Coronary artery (tissue), 2 donors: ENCODE measurements around the gene HBD.
"Not testable (repeated sequence)": the region's sequence is repeated elsewhere in the genome, so short reads cannot be mapped to it uniquely, and the experiment has no call there.

Experiments used
- DNase-seq: peaks from one replicate; pipeline ENCODE4 v3.0.0-alpha.2; 2017; ENCODE audit warnings: low spot score
- H3K27ac ChIP-seq, 2 donors: fragments of 200-600 bp; sonication (generic); one replicate each; pipeline ENCODE4 v1.5.1; 2016 to 2019
- H3K4me3 ChIP-seq: fragments of 200-600 bp; sonication (generic); 2 replicates; pipeline ENCODE4 v1.5.1; 2016; ENCODE audit warnings: mild to moderate bottlenecking, moderate library complexity
- TF ChIP-seq, protein P1 (sequence below): fragments of 200-600 bp; sonication (generic); IDR thresholded peaks from one replicate; pipeline ENCODE4 v1.5.1; 2019; ENCODE audit warnings: antibody characterized with exemption

The HBD gene

DNA sequence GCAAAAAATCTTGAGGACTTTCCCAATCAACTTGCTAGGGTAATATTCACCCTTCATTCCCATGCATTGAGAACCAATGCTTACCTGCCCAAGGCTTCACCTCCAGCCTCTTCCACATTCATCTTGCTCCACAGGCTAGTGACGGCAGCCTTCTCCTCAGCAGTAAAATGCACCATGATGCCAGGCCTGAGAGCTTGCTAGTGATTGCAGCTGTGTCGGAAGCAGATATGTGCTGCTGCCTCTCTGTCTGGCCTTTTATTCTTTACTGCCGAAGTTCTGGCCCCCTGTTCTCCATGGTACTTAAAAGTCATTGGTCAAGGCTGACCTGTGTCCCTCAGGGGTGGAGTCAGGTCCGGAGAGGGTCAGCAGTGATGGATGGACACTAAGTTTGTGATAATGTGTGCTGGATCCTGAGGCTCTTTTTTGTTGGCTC lies 35.4 kb upstream of the HBD start, which contains the start of gene HBE1:
HBE1 (minus strand) TSS at position 231 of the 433 bp plus-strand sequence; CDS start at position 176, 55 bp downstream.
- DNase-seq, result no peak
- TF ChIP-seq, protein P1, sequence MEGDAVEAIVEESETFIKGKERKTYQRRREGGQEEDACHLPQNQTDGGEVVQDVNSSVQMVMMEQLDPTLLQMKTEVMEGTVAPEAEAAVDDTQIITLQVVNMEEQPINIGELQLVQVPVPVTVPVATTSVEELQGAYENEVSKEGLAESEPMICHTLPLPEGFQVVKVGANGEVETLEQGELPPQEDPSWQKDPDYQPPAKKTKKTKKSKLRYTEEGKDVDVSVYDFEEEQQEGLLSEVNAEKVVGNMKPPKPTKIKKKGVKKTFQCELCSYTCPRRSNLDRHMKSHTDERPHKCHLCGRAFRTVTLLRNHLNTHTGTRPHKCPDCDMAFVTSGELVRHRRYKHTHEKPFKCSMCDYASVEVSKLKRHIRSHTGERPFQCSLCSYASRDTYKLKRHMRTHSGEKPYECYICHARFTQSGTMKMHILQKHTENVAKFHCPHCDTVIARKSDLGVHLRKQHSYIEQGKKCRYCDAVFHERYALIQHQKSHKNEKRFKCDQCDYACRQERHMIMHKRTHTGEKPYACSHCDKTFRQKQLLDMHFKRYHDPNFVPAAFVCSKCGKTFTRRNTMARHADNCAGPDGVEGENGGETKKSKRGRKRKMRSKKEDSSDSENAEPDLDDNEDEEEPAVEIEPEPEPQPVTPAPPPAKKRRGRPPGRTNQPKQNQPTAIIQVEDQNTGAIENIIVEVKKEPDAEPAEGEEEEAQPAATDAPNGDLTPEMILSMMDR, result no peak
- H3K27ac ChIP-seq, result no peak within 1 kb of the TSS
- H3K4me3 ChIP-seq, result no peak within 1 kb of the TSS

DNA sequence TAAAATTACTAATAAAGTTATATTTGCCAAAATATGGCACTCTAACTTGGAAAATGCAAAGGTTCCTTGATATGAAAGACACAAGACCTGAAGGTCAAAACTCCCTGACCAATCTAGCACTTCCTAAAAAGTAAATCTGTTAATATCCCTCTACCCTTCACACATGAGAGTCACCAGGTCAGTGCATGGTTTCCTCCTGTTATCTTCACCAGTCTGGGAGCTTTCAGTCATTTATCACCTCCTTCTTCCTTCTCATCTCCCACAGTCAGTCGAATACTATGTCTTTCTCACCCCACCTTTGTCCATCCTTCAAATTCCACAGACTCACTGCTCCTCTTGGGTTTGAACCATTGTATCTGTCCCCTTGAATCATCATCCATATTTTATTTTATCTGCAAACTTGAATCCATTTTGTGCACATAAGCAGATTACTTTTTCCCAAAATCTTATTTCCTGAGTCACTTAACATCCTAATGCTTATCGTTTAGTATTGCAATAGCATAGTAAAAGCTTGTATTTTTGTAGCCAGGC lies 32.8 kb upstream of the HBD start:
- DNase-seq, result no peak
- H3K4me3 ChIP-seq, result no peak overlapping the region
- TF ChIP-seq, protein P1, result no peak
- H3K27ac ChIP-seq, result no peak overlapping the region

DNA sequence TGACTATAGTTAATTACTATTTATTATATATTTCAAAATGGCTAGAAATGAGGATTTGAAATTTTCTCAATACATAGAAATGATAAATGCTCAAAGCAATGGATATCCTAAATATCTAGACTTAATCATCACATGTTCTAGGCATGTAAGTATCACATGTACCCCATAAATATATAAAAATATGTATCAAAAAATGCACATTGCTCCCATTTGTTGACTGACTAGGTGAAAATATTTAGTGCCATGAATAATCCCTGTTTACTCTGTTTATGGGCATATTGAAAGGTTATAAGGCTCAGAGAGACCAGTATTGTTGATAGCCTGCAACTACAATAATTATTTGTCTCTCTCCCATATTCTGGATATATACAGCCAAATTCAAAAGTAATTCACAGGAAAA lies 32.3 kb upstream of the HBD start:
- Histone ChIP-seq H3K4me3 (no peak overlapping the region), H3K27ac (no peak overlapping the region)
- no peak for DNase-seq
- TF ChIP-seq, protein P1, result no peak

DNA sequence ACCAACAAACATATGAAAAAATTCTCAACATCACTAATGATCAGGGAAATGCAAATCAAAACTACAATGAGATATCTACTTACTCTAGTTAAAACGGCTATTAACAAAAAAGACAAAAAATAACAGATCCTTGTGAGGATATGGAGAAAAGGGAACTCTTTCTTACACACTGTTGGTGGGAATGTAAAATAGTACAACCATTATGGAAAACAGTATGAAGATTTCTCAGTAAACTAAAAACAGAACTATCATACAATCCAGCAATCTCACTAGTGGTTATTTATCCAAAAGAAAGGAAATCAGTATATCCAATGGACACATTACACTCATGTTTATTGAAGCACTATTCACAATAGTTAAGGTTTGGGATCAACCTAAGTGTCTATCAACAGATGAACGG lies 31.5 kb upstream of the HBD start:
- DNase-seq, result no peak
- TF ChIP-seq, protein P1, result no peak
- no peak overlapping the region for H3K4me3 ChIP-seq
- H3K27ac ChIP-seq, result no peak overlapping the region

DNA sequence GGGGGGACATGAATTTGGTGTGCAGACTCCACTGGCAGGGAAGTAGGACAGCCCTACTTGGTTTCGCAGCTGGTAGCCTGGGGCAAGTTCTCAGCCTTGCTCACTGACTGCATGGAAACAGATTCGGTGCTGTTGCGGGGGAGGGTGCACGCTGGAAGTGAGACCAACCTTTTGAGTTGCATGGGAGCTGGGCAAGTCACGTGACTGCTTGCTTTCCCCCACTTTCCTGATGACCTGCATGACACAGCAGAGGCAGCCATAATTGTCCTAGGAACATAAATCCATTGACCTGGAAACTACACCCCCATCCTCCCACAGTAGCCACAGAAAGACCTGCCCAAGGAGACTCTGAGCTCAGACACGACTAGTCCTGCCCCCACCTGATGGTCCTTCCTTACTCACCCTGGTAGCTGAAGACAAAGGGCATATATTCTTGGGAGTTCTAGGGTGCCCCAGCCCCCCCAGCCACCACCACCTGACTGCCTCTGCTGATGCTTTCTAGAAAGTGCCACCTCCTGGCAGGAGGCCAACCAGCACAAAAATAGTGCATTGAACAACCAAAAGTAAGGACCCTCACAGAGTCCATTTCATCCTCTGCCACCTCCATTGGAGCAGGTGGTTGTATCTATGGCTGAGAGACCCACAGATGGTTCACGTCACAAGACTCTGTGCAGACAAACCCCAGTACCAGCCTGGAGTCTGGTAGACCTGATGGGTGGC lies 24.4 kb upstream of the HBD start:
- H3K4me3 ChIP-seq, result no peak overlapping the region
- no peak for DNase-seq
- no peak overlapping the region for H3K27ac ChIP-seq
- TF ChIP-seq, protein P1, result no peak

DNA sequence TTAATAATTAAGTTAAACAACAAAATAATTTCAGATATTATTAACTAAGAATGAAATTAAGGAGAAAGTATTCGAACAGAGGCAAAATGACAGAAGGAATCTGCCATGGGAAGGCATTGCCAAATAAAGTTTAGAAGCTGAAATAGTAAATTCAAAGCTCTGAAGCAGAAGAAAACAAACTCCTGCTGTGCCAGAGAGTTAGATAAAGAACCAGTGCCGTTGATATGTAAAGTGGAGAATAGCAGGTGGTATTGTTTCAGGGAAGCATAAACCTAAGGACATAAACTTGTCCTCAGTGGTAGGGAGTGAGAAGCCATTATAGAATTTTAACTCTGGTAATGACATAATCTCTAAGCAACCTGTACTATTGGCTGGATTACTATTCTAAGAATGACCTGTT lies 23.0 kb upstream of the HBD start:
- Histone ChIP-seq H3K27ac (no peak overlapping the region), H3K4me3 (no peak overlapping the region)
- no peak for DNase-seq
- TF ChIP-seq, protein P1, result no peak

DNA sequence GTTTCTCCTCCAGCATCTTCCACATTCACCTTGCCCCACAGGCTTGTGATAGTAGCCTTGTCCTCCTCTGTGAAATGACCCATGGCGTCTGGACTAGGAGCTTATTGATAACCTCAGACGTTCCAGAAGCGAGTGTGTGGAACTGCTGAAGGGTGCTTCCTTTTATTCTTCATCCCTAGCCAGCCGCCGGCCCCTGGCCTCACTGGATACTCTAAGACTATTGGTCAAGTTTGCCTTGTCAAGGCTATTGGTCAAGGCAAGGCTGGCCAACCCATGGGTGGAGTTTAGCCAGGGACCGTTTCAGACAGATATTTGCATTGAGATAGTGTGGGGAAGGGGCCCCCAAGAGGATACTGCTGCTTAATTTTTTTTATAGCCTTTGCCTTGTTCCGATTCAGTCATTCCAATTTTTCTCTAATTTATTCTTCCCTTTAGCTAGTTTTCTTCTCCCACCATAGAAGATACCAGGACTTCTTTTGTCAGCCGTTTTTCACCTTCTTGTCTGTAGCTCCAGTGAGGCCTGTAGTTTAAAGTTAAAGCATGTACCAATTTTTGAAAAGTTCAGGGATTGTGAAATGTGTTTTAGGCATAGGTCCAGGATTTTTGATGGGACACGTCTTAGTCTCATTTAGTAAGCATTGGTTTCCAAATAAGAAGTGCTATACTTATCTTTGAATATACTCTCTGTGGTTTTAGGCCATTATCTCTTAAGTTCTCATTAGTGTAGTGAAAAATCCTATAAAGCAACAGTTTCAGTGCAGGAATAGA lies 20.5 kb upstream of the HBD start, which contains the start of gene HBG2:
HBG2 (minus strand) TSS at position 136 of the 768 bp plus-strand sequence; CDS start at position 83, 53 bp downstream.
- DNase-seq, H3K4me3 ChIP-seq, H3K27ac ChIP-seq: not testable (repeated sequence)

DNA sequence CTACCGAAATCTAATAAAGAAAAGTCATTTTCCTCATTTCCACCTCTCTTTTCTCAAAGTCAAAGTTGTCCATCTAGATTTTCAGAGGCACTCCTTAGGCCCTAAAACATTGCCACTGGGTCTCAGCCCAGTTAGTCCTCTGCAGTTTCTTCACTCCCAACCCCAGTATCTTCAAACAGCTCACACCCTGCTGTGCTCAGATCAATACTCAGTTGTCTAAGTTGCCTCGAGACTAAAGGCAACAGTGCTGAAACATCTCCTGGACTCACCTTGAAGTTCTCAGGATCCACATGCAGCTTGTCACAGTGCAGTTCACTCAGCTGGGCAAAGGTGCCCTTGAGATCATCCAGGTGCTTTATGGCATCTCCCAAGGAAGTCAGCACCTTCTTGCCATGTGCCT lies 19.7 kb upstream of the HBD start:
- H3K4me3 ChIP-seq, H3K27ac ChIP-seq, DNase-seq: not testable (repeated sequence)

DNA sequence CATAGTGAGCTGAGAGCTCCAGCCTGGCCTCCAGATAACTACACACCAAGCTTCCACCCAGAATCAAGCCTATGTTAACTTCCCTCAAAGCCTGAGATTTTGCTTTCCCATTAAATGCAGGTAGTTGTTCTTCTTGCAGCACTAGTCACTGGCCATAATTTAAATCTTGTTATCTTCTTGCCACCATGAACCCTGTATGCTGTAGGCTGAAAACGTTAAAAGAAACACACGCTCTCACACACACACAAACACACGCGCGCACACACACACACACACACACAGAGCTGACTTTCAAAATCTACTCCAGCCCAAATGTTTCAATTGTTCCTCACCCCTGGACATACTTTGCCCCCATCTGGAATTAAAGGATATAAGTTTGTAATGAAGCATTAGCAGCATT lies 19.2 kb upstream of the HBD start:
- not testable (repeated sequence) for H3K4me3 ChIP-seq, DNase-seq, H3K27ac ChIP-seq
